Astrocyte (in vitro differentiated cells and primary cell): ENCODE measurements around the gene CPB2. TPM values are rescaled to one million over a fixed set of nuclear protein-coding genes. Genes with fewer than 3 reads are reported as not detected.

ENCODE experiments used
- DNase-seq: peaks from one replicate; pipeline ENCODE4 v3.0.0-alpha.2; 2010; ENCODE audit warnings: low read depth
- FAIRE-seq: peaks from 2 replicates; lab custom pipeline; 2011; peaks lifted over from hg19 to GRCh38; lab: Jason Lieb, UNC
- H2AFZ ChIP-seq: 2 replicates; pipeline ENCODE4 v1.6.0; 2012; ENCODE audit warnings: low read depth, low read length, inconsistent platforms
- H3K27ac ChIP-seq: 2 replicates; pipeline ENCODE4 v1.5.1; 2011; ENCODE audit warnings: low read depth, low read length, inconsistent platforms
- H3K27me3 ChIP-seq: 2 replicates; pipeline ENCODE4 v1.6.0; 2011; ENCODE audit warnings: low read length, inconsistent platforms; ENCODE audit not compliant: insufficient read depth
- H3K36me3 ChIP-seq: 2 replicates; pipeline ENCODE4 v1.5.1; 2011; ENCODE audit warnings: low read length, inconsistent platforms; ENCODE audit not compliant: insufficient read depth
- H3K4me1 ChIP-seq: 2 replicates; pipeline ENCODE4 v1.5.1; 2011; ENCODE audit warnings: low read length, inconsistent platforms; ENCODE audit not compliant: insufficient read depth
- H3K4me2 ChIP-seq: 2 replicates; pipeline ENCODE4 v1.6.0; 2012; ENCODE audit warnings: low read length, inconsistent platforms
- H3K4me3 ChIP-seq: 2 replicates; pipeline ENCODE4 v1.5.1; 2011; ENCODE audit warnings: low read depth, mild to moderate bottlenecking, low read length, inconsistent platforms; ENCODE audit not compliant: insufficient read depth
- H3K79me2 ChIP-seq: 2 replicates; pipeline ENCODE4 v1.6.0; 2012; ENCODE audit warnings: mild to moderate bottlenecking, low read length, inconsistent platforms; ENCODE audit not compliant: insufficient read depth
- H3K9ac ChIP-seq: 2 replicates; pipeline ENCODE4 v1.6.0; 2012; ENCODE audit warnings: mild to moderate bottlenecking, low read length, inconsistent platforms
- H3K9me3 ChIP-seq: 2 replicates; pipeline ENCODE4 v1.5.1; 2012; ENCODE audit warnings: low read depth, mild to moderate bottlenecking, low read length, inconsistent platforms; ENCODE audit not compliant: insufficient read depth
- H4K20me1 ChIP-seq: 2 replicates; pipeline ENCODE4 v1.6.0; 2012; ENCODE audit warnings: low read length, inconsistent platforms; ENCODE audit not compliant: insufficient read depth
- H3K27ac Mint-ChIP-seq: one replicate; pipeline ENCODE4 v1.8.0; 2021; ENCODE audit warnings: mild to moderate bottlenecking, mixed read lengths; ENCODE audit not compliant: unreplicated experiment
- H3K27me3 Mint-ChIP-seq: one replicate; pipeline ENCODE4 v1.8.0; 2021; ENCODE audit warnings: low read depth, mixed read lengths; ENCODE audit not compliant: unreplicated experiment
- H3K36me3 Mint-ChIP-seq: one replicate; pipeline ENCODE4 v1.8.0; 2021; ENCODE audit warnings: low read depth, mixed read lengths; ENCODE audit not compliant: unreplicated experiment
- H3K4me1 Mint-ChIP-seq: one replicate; pipeline ENCODE4 v1.8.0; 2021; ENCODE audit warnings: low read depth, mixed read lengths; ENCODE audit not compliant: unreplicated experiment
- H3K4me3 Mint-ChIP-seq: one replicate; pipeline ENCODE4 v1.8.0; 2021; ENCODE audit warnings: mild to moderate bottlenecking, moderate library complexity, mixed read lengths; ENCODE audit not compliant: unreplicated experiment
- H3K9me3 Mint-ChIP-seq: one replicate; pipeline ENCODE4 v1.8.0; 2021; ENCODE audit warnings: mild to moderate bottlenecking, mixed read lengths; ENCODE audit not compliant: unreplicated experiment
- EZH2 ChIP-seq: IDR thresholded peaks from 2 replicates; pipeline ENCODE4 v1.6.1; 2012; ENCODE audit warnings: mild to moderate bottlenecking, low read length, inconsistent platforms; ENCODE audit not compliant: insufficient read depth
- total RNA-seq: library from RNA; stranded (reverse); gene quantifications from 2 replicates; pipeline ENCODE4 v1.2.1, GENCODE V29; 2021
- TF ChIP-seq, protein P1 (sequence below): IDR thresholded peaks from 2 replicates; pipeline ENCODE4 v1.5.1; 2011; ENCODE audit warnings: low read depth, mild to moderate bottlenecking, inconsistent platforms, low read length, moderate library complexity; ENCODE audit not compliant: insufficient read depth

The CPB2 gene
- total RNA-seq, 1 donor from 2014 or later: not detected

DNA sequence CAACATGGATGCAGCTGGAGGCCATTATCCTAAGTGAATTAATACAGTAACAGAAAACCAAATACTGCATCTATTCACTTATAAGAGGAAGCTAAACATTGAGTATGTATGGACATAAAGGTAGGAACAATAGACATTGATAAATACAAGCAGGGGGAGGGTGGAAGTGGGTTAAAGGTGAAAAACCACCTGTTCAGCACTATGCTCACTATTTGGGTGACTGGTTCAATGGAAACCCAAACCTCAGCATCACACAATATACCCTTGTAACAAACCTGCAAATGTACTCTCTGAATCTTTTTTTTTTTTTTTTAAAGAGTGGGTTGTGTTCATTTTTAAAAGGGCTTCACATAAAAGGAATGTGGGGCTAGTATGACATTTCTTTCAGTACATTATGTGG is 26.9 kb upstream of the CPB2 start:
- Histone ChIP-seq H3K27ac (no peak overlapping the region), H3K36me3 (no peaks in the 10 kb centered on the region), H3K9ac (no peak overlapping the region), H2AFZ (no peak overlapping the region), H3K9me3 (no peaks in the 10 kb centered on the region), H4K20me1 (no peaks in the 10 kb centered on the region), H3K4me2 (no peak overlapping the region), H3K4me1 (no peaks in the 10 kb centered on the region), H3K27me3 (peaks cover 6% of the 10 kb centered on the region), H3K79me2 (no peaks in the 10 kb centered on the region), H3K4me3 (no peak overlapping the region)
- Mint-ChIP-seq H3K9me3 (no peaks in the 10 kb centered on the region), H3K4me1 (peaks cover 5% of the 10 kb centered on the region), H3K4me3 (no peak overlapping the region), H3K27ac (no peak overlapping the region), H3K27me3 (no peaks in the 10 kb centered on the region), H3K36me3 (no peaks in the 10 kb centered on the region)
- DNase-seq (no peak), FAIRE-seq (no peak)
- TF ChIP-seq EZH2: no peak
- TF ChIP-seq, protein P1, sequence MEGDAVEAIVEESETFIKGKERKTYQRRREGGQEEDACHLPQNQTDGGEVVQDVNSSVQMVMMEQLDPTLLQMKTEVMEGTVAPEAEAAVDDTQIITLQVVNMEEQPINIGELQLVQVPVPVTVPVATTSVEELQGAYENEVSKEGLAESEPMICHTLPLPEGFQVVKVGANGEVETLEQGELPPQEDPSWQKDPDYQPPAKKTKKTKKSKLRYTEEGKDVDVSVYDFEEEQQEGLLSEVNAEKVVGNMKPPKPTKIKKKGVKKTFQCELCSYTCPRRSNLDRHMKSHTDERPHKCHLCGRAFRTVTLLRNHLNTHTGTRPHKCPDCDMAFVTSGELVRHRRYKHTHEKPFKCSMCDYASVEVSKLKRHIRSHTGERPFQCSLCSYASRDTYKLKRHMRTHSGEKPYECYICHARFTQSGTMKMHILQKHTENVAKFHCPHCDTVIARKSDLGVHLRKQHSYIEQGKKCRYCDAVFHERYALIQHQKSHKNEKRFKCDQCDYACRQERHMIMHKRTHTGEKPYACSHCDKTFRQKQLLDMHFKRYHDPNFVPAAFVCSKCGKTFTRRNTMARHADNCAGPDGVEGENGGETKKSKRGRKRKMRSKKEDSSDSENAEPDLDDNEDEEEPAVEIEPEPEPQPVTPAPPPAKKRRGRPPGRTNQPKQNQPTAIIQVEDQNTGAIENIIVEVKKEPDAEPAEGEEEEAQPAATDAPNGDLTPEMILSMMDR: no peak

DNA sequence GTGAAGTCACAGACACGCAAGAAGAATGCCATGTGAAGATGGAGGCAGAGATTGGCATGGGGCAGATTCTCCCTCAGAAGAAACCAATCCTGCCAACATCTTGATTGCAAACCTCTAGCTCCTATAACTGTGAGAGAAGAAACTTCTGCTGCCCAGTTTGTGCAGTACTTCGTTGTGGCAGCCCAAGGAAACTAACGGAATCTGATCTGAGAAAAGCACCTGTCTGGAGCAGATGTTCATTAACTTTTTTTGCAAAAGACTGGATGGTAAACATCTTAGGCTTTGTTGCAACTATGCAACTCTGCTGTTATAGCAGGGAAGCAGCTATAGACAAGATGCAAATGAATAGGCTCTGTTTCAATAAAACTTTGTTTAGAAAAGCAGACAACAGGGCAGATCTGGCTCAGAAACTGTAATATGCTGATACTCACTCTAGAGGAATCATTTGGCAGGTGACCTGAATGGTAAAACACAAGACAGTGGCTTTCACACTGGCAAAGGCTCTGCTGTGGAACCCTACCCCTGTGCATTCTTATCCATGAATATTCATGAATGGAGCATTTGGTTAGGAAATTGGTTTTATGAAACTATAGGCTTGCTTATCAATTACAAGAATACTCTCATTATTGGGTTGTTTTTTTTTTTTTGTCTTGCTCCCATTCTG is 25.3 kb upstream of the CPB2 start:
- Histone ChIP-seq H3K36me3 (no peaks in the 10 kb centered on the region), H3K27ac (no peak overlapping the region), H3K4me1 (no peaks in the 10 kb centered on the region), H3K9ac (no peak overlapping the region), H3K27me3 (peaks cover 6% of the 10 kb centered on the region), H3K4me2 (no peak overlapping the region), H3K4me3 (no peak overlapping the region), H2AFZ (no peak overlapping the region), H3K79me2 (no peaks in the 10 kb centered on the region), H4K20me1 (no peaks in the 10 kb centered on the region), H3K9me3 (no peaks in the 10 kb centered on the region)
- no peak overlapping the region for H3K27ac Mint-ChIP-seq
- DNase-seq (no peak), FAIRE-seq (no peak)
- no peak for TF ChIP-seq EZH2
- TF ChIP-seq, protein P1: no peak
- H3K27me3 Mint-ChIP-seq: no peaks in the 10 kb centered on the region
- H3K4me1 Mint-ChIP-seq: peaks cover 1% of the 10 kb centered on the region
- H3K4me3 Mint-ChIP-seq: no peak overlapping the region
- H3K9me3 Mint-ChIP-seq: no peaks in the 10 kb centered on the region
- H3K36me3 Mint-ChIP-seq: no peaks in the 10 kb centered on the region

DNA sequence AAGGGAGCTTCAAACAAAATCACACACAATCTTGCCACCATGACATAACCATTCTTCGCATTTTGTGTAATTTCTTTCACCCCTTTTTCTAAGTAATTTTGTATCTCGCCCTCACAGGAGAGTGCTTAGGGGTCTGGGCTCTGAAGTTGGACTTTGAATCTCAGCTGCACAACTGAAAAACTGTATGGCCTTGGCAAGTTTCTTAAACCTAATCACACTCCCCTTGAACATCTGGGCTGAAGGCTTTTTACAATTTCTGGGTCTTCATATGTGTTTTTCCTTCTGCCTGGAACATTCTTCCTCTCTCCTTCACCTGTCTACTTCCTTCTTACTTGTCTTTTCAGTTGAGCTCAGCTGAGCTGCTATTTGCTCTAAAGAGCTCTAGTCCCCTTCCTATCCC is 24.3 kb upstream of the CPB2 start:
- no peak overlapping the region for H3K9ac ChIP-seq
- H3K27ac Mint-ChIP-seq: no peak overlapping the region
- no peak overlapping the region for H2AFZ ChIP-seq

More for the DNA sequence above, 24.3 kb upstream of the CPB2 start:
- H3K4me1 Mint-ChIP-seq: no peaks in the 10 kb centered on the region
- no peaks in the 10 kb centered on the region for H3K36me3 Mint-ChIP-seq
- no peaks in the 10 kb centered on the region for H3K4me1 ChIP-seq
- no peaks in the 10 kb centered on the region for H4K20me1 ChIP-seq
- no peaks in the 10 kb centered on the region for H3K9me3 Mint-ChIP-seq
- no peaks in the 10 kb centered on the region for H3K27me3 Mint-ChIP-seq
- H3K9me3 ChIP-seq: no peaks in the 10 kb centered on the region
- H3K4me3 ChIP-seq: no peak overlapping the region
- DNase-seq: no peak
- FAIRE-seq: no peak
- no peak overlapping the region for H3K27ac ChIP-seq
- H3K27me3 ChIP-seq: peaks cover 6% of the 10 kb centered on the region
- no peak overlapping the region for H3K4me2 ChIP-seq
- no peaks in the 10 kb centered on the region for H3K36me3 ChIP-seq
- no peak for TF ChIP-seq EZH2
- TF ChIP-seq, protein P1: no peak
- no peak overlapping the region for H3K4me3 Mint-ChIP-seq
- no peaks in the 10 kb centered on the region for H3K79me2 ChIP-seq
